HL-60/S4 treated with phorbol 12-myristate 13-acetate at 8.2 ng/mL for 4 days and 3 days (cell line): ENCODE measurements around the gene RAB5IF.

Experiments used
- in situ Hi-C: fragments of 300-500 bp; cut with MboI; formaldehyde crosslinking; loops from 2 replicates; pipeline ENCODE4 v1.15.0; 2022; ENCODE audit warnings: low sequenced_read_pairs

RAB5IF gene

DNA sequence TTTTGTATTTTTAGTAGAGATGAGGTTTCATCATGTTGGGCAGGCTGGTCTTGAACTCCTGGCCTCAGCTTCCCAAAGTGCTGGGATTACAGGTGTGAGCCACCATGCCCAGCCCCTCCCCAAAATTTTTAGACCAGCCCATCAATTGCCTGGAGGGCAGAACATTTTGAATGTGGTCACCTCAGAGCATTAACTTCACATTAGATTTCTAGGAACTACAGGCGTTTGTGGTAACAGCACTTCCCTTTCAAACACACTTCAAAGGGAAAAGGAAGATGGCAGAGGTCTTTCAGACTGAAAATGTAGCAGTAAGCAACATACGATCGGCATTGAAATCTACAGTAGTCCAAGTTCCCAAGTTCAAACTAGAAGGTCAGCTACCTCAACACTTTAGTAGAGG is 52.7 kb downstream of the RAB5IF start:
- in situ Hi-C loops, result no loop called here
